B cell (primary cell): ENCODE data around the gene THSD7B. TPM values are rescaled to one million over a fixed set of nuclear protein-coding genes. Genes with fewer than 3 reads are reported as not detected.

Source experiments
- ATAC-seq: fragments of 200-7000 bp; cut with Tn5 transposase; one replicate; pipeline ENCODE4 v1.10.0; 2021; ENCODE audit warnings: low read depth, mild to moderate bottlenecking, moderate number of reproducible peaks, moderate library complexity
- CTCF ChIA-PET: fragments of 350-600 bp; sonication (Branson Sonifier 250); formaldehyde crosslinking; loops from one replicate; lab custom pipeline; 2021; ENCODE audit warnings: antibody characterized with exemption, inconsistent platforms; lab: Charles Lee
- POLR2A ChIA-PET: fragments of 350-600 bp; sonication (Branson Sonifier 250); formaldehyde crosslinking; loops from one replicate; lab custom pipeline; 2021; ENCODE audit warnings: antibody characterized with exemption; lab: Charles Lee
- DNase-seq: peaks from one replicate; pipeline ENCODE4 v3.0.0; 2013
- H2AFZ ChIP-seq: 2 replicates; pipeline ENCODE4 v1.6.1; 2012; ENCODE audit warnings: mild to moderate bottlenecking, low read depth, low read length; ENCODE audit not compliant: insufficient read depth, poor library complexity, severe bottlenecking
- H3K27ac ChIP-seq, 2 donors: 1 replicate in 1 of 2; 2 replicates in 1 of 2; pipeline ENCODE4 v1.5.1; 2012 to 2013; ENCODE audit warnings: low read length in 2 of 2, mild to moderate bottlenecking in 2 of 2, moderate library complexity in 1 of 2
- H3K27me3 ChIP-seq, 4 experiments: fragments of 200-600 bp in 1 of 4; sonication (generic) in 1 of 4; replicated peaks in 1 of 4; 1 replicate in 2 of 4; 2 replicates in 2 of 4; pipeline versions ENCODE4 v1.6.1 to v1.7.0; 2013 to 2016; ENCODE audit warnings: low read length in 3 of 4, mild to moderate bottlenecking in 2 of 4, mixed read lengths in 1 of 4, moderate library complexity in 1 of 4; ENCODE audit not compliant: insufficient read depth in 4 of 4, control insufficient read depth in 3 of 4; ENCODE audit errors: control extremely low read depth in 1 of 4
- H3K36me3 ChIP-seq, 2 experiments: replicated peaks in 1 of 2; 1 replicate in 1 of 2; 2 replicates in 1 of 2; pipeline versions ENCODE4 v1.6.1 to v1.7.1; 2013; ENCODE audit warnings: low read length in 1 of 2; ENCODE audit not compliant: insufficient read depth in 2 of 2, control insufficient read depth in 1 of 2; ENCODE audit errors: control extremely low read depth in 1 of 2, extremely low read depth in 1 of 2
- H3K4me1 ChIP-seq, 2 donors: fragments of 200-600 bp in 1 of 2; sonication (generic) in 1 of 2; 1 replicate in 1 of 2; 2 replicates in 1 of 2; pipeline versions ENCODE4 v1.5.1 to v1.6.1; 2013 to 2017; ENCODE audit warnings: low read length in 2 of 2; ENCODE audit not compliant: control insufficient read depth in 2 of 2, insufficient read depth in 2 of 2
- H3K4me2 ChIP-seq: replicated peaks from 2 replicates; pipeline ENCODE3; 2012; ENCODE audit warnings: mild to moderate bottlenecking, low read depth, low read length; ENCODE audit not compliant: poor library complexity, severe bottlenecking
- H3K4me3 ChIP-seq, 5 experiments: fragments of 200-600 bp in 1 of 5; sonication (generic) in 1 of 5; 1 replicate in 3 of 5; 2 replicates in 2 of 5; pipeline versions ENCODE4 v1.5.1 to v1.7.0; 2011 to 2016; ENCODE audit warnings: low read length in 4 of 5, mild to moderate bottlenecking in 4 of 5, low read depth in 2 of 5, control low read depth in 1 of 5, moderate library complexity in 1 of 5; ENCODE audit not compliant: insufficient read depth in 1 of 5; ENCODE audit errors: control extremely low read depth in 1 of 5, extremely low read depth in 1 of 5
- H3K79me2 ChIP-seq: fragments of 200-600 bp; sonication (generic); one replicate; pipeline ENCODE4 v1.6.0; 2016; ENCODE audit warnings: low read length; ENCODE audit not compliant: control insufficient read depth, insufficient read depth
- H3K9ac ChIP-seq: fragments of 200-600 bp; sonication (generic); 2 replicates; pipeline ENCODE4 v1.6.1; 2017; ENCODE audit warnings: mild to moderate bottlenecking, low read length, moderate library complexity
- H3K9me3 ChIP-seq, 3 donors: one replicate each; pipeline versions ENCODE4 v1.6.1 to v1.7.1; 2013; ENCODE audit warnings: low read length in 2 of 3; ENCODE audit not compliant: control insufficient read depth in 2 of 3, insufficient read depth in 1 of 3; ENCODE audit errors: control extremely low read depth in 1 of 3
- H4K20me1 ChIP-seq: 2 replicates; pipeline ENCODE4 v1.6.0; 2012; ENCODE audit warnings: mild to moderate bottlenecking, low read length; ENCODE audit not compliant: insufficient read depth, control insufficient read depth, poor library complexity, severe bottlenecking
- H3K27ac Mint-ChIP-seq: one replicate; pipeline ENCODE4 v1.8.0; 2021; ENCODE audit warnings: mixed read lengths
- H3K27me3 Mint-ChIP-seq: one replicate; pipeline ENCODE4 v1.8.0; 2021; ENCODE audit warnings: mixed read lengths
- H3K4me1 Mint-ChIP-seq: one replicate; pipeline ENCODE4 v1.8.0; 2021; ENCODE audit warnings: mixed read lengths
- H3K4me3 Mint-ChIP-seq: one replicate; pipeline ENCODE4 v1.8.0; 2021; ENCODE audit warnings: mixed read lengths
- H3K9me3 Mint-ChIP-seq: one replicate; pipeline ENCODE4 v1.8.0; 2022; ENCODE audit warnings: mixed read lengths; ENCODE audit not compliant: insufficient read depth
- EZH2 ChIP-seq: IDR thresholded peaks from 2 replicates; pipeline ENCODE4 v1.6.1; 2012; ENCODE audit warnings: borderline replicate concordance, low read depth, mild to moderate bottlenecking, moderate library complexity, low read length; ENCODE audit not compliant: insufficient read depth, poor library complexity, severe bottlenecking
- WGBS: methylation state at CpG from one replicate; pipeline ENCODE4 v1.1.5; 2013; ENCODE audit warnings: missing lambda C conversion rate; ENCODE audit not compliant: insufficient coverage; 5-methylcytosine and 5-hydroxymethylcytosine counted together
- intact Hi-C: fragments of 100-400 bp; cut with micrococcal nuclease; formaldehyde crosslinking; loops from one replicate; pipeline ENCODE4 v1.10.0; 2022
- polyA plus RNA-seq: library from polyadenylated mRNA; depleted of rRNA; stranded (reverse); fragments of >200 nt; gene quantifications from 2 replicates; pipeline ENCODE4 v1.2.3, GENCODE V29; 2012
- total RNA-seq, 2 donors: library from RNA; stranded (reverse); fragments of 120-200 nt in 1 of 2; gene quantifications; 1 replicate in 1 of 2; 2 replicates in 1 of 2; pipeline versions ENCODE4 v1.2.3 to v1.2.4, GENCODE V29; 2013 to 2022
- TF ChIP-seq, protein P1 (sequence below): fragments of 200-600 bp; IDR thresholded peaks from one replicate; pipeline ENCODE4 v1.8.0; 2022; ENCODE audit warnings: antibody characterized with exemption, mild to moderate bottlenecking

Gene THSD7B
- total and polyA plus RNA-seq, 2 donors (not counting 1 experiment from before 2014, with no cell fraction given), result 0.76 TPM; not detected in 1

DNA sequence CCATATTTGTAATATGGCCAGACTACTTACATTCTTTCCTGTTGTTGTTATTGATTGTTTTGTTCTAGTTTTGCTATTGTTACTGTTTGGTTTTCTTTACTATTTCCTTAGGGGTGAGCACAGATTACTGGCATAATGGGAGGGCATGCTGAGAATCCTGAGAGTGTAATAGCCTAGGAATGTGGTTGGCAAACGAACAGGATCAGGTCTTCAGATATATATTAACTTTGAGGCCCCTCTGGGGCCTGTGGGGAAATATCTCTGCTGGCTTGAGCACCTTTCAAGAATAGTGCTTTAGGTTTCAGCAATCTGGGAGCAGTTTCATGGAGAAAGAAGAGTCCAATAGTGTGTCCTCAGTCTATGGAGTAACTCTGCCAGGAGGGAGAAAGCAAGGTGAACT is 144.4 kb downstream of the THSD7B start:
- ChIA-PET CTCF (no interaction called here), POLR2A (no interaction called here)
- H3K9me3 Mint-ChIP-seq, result peaks cover 2% of the 10 kb centered on the region
- Histone ChIP-seq H3K27me3 (no peaks in the 10 kb centered on the region), H3K4me1 (no peaks in the 10 kb centered on the region), H2AFZ (no peak overlapping the region), H4K20me1 (no peaks in the 10 kb centered on the region), H3K27ac (no peak overlapping the region), H3K36me3 (no peaks in the 10 kb centered on the region), H3K4me3 (no peak overlapping the region), H3K9me3 (no peaks in the 10 kb centered on the region), H3K9ac (no peak overlapping the region), H3K4me2 (no peak overlapping the region), H3K79me2 (no peaks in the 10 kb centered on the region)
- H3K27ac Mint-ChIP-seq, result no peak overlapping the region
- H3K27me3 Mint-ChIP-seq, result no peaks in the 10 kb centered on the region
- no peaks in the 10 kb centered on the region for H3K4me1 Mint-ChIP-seq
- WGBS, result 57% methylated on average over 1 of the region's 1 CpG
- ATAC-seq (no peak), DNase-seq (no peak)
- H3K4me3 Mint-ChIP-seq, result no peak overlapping the region
- intact Hi-C loops, result no loop called here
- TF ChIP-seq, protein P1, sequence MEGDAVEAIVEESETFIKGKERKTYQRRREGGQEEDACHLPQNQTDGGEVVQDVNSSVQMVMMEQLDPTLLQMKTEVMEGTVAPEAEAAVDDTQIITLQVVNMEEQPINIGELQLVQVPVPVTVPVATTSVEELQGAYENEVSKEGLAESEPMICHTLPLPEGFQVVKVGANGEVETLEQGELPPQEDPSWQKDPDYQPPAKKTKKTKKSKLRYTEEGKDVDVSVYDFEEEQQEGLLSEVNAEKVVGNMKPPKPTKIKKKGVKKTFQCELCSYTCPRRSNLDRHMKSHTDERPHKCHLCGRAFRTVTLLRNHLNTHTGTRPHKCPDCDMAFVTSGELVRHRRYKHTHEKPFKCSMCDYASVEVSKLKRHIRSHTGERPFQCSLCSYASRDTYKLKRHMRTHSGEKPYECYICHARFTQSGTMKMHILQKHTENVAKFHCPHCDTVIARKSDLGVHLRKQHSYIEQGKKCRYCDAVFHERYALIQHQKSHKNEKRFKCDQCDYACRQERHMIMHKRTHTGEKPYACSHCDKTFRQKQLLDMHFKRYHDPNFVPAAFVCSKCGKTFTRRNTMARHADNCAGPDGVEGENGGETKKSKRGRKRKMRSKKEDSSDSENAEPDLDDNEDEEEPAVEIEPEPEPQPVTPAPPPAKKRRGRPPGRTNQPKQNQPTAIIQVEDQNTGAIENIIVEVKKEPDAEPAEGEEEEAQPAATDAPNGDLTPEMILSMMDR, result no peak
- TF ChIP-seq EZH2, result no peak

DNA sequence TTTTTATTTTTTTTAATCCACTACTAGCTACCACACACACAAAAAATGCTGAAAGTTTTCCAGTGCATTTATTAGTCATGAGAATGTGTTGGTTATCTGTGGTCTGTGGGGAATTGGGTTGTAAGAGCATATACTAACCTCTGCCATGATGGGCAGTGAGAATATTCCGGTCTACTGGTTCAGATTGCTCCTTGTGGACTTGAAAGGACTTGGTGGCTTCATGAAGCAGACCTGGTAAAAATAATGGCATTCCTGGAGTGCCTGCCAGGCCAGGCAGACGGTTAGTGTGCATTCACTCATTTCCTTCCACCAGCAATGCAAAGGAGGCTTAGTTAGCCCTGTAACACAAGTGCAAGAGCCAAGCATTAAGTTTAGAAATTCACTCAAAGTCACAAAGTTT is 150.8 kb downstream of the THSD7B start:
- no peaks in the 10 kb centered on the region for H3K27me3 ChIP-seq
- ChIA-PET POLR2A (no interaction called here), CTCF (no interaction called here)
- peaks cover 0 to 16% (median 0%) of the 10 kb centered on the region in 3 donors for H3K9me3 ChIP-seq
- WGBS, result 70% methylated on average over 1 of the region's 2 CpGs
- no peak overlapping the region for H3K4me2 ChIP-seq
- Mint-ChIP-seq H3K4me3 (no peak overlapping the region), H3K27ac (no peak overlapping the region), H3K9me3 (peaks cover 2% of the 10 kb centered on the region), H3K27me3 (no peaks in the 10 kb centered on the region), H3K4me1 (no peaks in the 10 kb centered on the region)
- no peak overlapping the region for H3K9ac ChIP-seq
- no peak overlapping the region for H3K27ac ChIP-seq
- H3K4me1 ChIP-seq, result no peaks in the 10 kb centered on the region
- no peaks in the 10 kb centered on the region for H3K36me3 ChIP-seq
- DNase-seq (no peak), ATAC-seq (no peak)
- no peaks in the 10 kb centered on the region for H3K79me2 ChIP-seq
- H3K4me3 ChIP-seq, result no peak overlapping the region
- TF ChIP-seq, protein P1, result no peak
- TF ChIP-seq EZH2, result no peak
- intact Hi-C loops, result no loop called here
- H2AFZ ChIP-seq, result no peak overlapping the region
- H4K20me1 ChIP-seq, result no peaks in the 10 kb centered on the region
